Neural cell (in vitro differentiated cells): Measurements from ENCODE around the gene DNM3. TPM values are rescaled to one million over a fixed set of nuclear protein-coding genes. Genes with fewer than 3 reads are reported as not detected.

Experiments used
- H2AFZ ChIP-seq: fragments of 200-600, 300-800 bp; sonication (generic), shearing (Covaris generic); 2 replicates; pipeline ENCODE4 v1.6.0; 2014; ENCODE audit warnings: low read depth, mild to moderate bottlenecking, antibody characterized with exemption, low read length, moderate library complexity
- H3F3A ChIP-seq: fragments of 200-600 bp; shearing (Covaris generic); 2 replicates; pipeline ENCODE4 v1.6.1; 2016; ENCODE audit warnings: mild to moderate bottlenecking, moderate library complexity, mixed read lengths, antibody characterized with exemption, low read length; ENCODE audit not compliant: insufficient read depth, poor library complexity, severe bottlenecking
- H3K27ac ChIP-seq: fragments of 200-600, 300-800 bp; sonication (generic), shearing (Covaris generic); 2 replicates; pipeline ENCODE4 v1.5.1; 2014; ENCODE audit warnings: mild to moderate bottlenecking, low read length, moderate library complexity
- H3K27me3 ChIP-seq: fragments of 300-800, 200-600 bp; sonication (generic), shearing (Covaris generic); 2 replicates; pipeline ENCODE4 v1.6.0; 2014; ENCODE audit warnings: mild to moderate bottlenecking, low read depth, low read length, moderate library complexity; ENCODE audit not compliant: insufficient read depth
- H3K36me3 ChIP-seq: fragments of 300-800, 200-600 bp; sonication (generic), shearing (Covaris generic); 2 replicates; pipeline ENCODE4 v1.5.1; 2014; ENCODE audit warnings: mild to moderate bottlenecking, antibody characterized with exemption, low read length, moderate library complexity; ENCODE audit not compliant: insufficient read depth
- H3K4me2 ChIP-seq: fragments of 300-800, 200-600 bp; sonication (generic), shearing (Covaris generic); 2 replicates; pipeline ENCODE4 v1.6.0; 2014; ENCODE audit warnings: mild to moderate bottlenecking, low read length
- H3K4me3 ChIP-seq: fragments of 300-800, 200-600 bp; sonication (generic), shearing (Covaris generic); 2 replicates; pipeline ENCODE4 v1.5.1; 2014; ENCODE audit warnings: mild to moderate bottlenecking, low read length, moderate library complexity
- H3K79me2 ChIP-seq: fragments of 200-600 bp; shearing (Covaris generic); replicated peaks from 2 replicates; pipeline ENCODE4 v1.6.0; 2014; ENCODE audit warnings: mild to moderate bottlenecking, low read length, moderate library complexity; ENCODE audit not compliant: insufficient read depth
- H3K9ac ChIP-seq: fragments of 300-800, 200-600 bp; sonication (generic), shearing (Covaris generic); 2 replicates; pipeline ENCODE4 v1.6.1; 2016; ENCODE audit warnings: mild to moderate bottlenecking, low read length, mixed read lengths
- H3K9me2 ChIP-seq: fragments of 200-600 bp; shearing (Covaris generic); 2 replicates; pipeline ENCODE4 v1.6.1; 2016; ENCODE audit warnings: mild to moderate bottlenecking, low read length, mixed read lengths; ENCODE audit not compliant: insufficient read depth
- H3K9me3 ChIP-seq: fragments of 200-600, 300-800 bp; sonication (generic), shearing (Covaris generic); 2 replicates; pipeline ENCODE4 v1.6.1; 2016; ENCODE audit warnings: mild to moderate bottlenecking, mixed run types, low read length, moderate library complexity, mixed read lengths
- H4K20me1 ChIP-seq: fragments of 200-600 bp; shearing (Covaris generic); 2 replicates; pipeline ENCODE4 v1.6.1; 2016; ENCODE audit warnings: mild to moderate bottlenecking, mixed run types; ENCODE audit not compliant: insufficient read depth
- CTCF ChIP-seq: fragments of 450-650 bp; IDR thresholded peaks from 2 replicates; pipeline ENCODE4 v1.5.1; 2014; ENCODE audit warnings: antibody characterized with exemption, mild to moderate bottlenecking, moderate library complexity; ENCODE audit not compliant: poor library complexity, severe bottlenecking
- EP300 ChIP-seq: fragments of 450-650 bp; conservative IDR thresholded peaks from 2 replicates; pipeline ENCODE4 v1.6.1; 2014; ENCODE audit warnings: antibody characterized with exemption, mild to moderate bottlenecking, moderate library complexity; ENCODE audit not compliant: poor library complexity, severe bottlenecking
- EZH2 ChIP-seq: fragments of 200-600, 300-800 bp; shearing (Covaris generic), sonication (generic); IDR thresholded peaks from 2 replicates; pipeline ENCODE4 v1.6.1; 2014; ENCODE audit warnings: antibody characterized with exemption, low read length, borderline replicate concordance, mild to moderate bottlenecking; ENCODE audit not compliant: insufficient read depth, poor library complexity, severe bottlenecking
- MXI1 ChIP-seq: fragments of 450-650 bp; conservative IDR thresholded peaks from 2 replicates; pipeline ENCODE4 v1.6.1; 2014; ENCODE audit warnings: antibody characterized with exemption, mild to moderate bottlenecking; ENCODE audit not compliant: poor library complexity, severe bottlenecking
- POLR2AphosphoS5 ChIP-seq: IDR thresholded peaks from 2 replicates; pipeline ENCODE4 v1.6.1; 2012
- RAD21 ChIP-seq: fragments of 450-650 bp; conservative IDR thresholded peaks from 2 replicates; pipeline ENCODE4 v1.6.1; 2014; ENCODE audit warnings: antibody characterized with exemption, mild to moderate bottlenecking, moderate library complexity
- REST ChIP-seq: IDR thresholded peaks from 2 replicates; pipeline ENCODE4 v1.6.1; 2012; ENCODE audit warnings: borderline replicate concordance
- SMC3 ChIP-seq: fragments of 450-650 bp; conservative IDR thresholded peaks from 2 replicates; pipeline ENCODE4 v1.6.1; 2014; ENCODE audit warnings: antibody characterized with exemption, mild to moderate bottlenecking, moderate library complexity; ENCODE audit not compliant: poor library complexity
- TAF1 ChIP-seq: IDR thresholded peaks from 2 replicates; pipeline ENCODE4 v1.6.1; 2012; ENCODE audit warnings: low read depth
- polyA plus RNA-seq: library from polyadenylated mRNA; depleted of rRNA; stranded (reverse); fragments of >200 nt; gene quantifications from 2 replicates; pipeline ENCODE4 v1.2.3, GENCODE V29; 2014

DNM3 gene
- polyA plus RNA-seq, 1 donor from 2014 or later = 37.1 TPM

- Histone ChIP-seq H3K9me3 (no peaks in the 10 kb centered on the region), H3K9ac (no peak overlapping the region), H3K4me2 (no peak overlapping the region), H3K36me3 (no peaks in the 10 kb centered on the region), H3K27me3 (no peaks in the 10 kb centered on the region), H3K79me2 (no peaks in the 10 kb centered on the region), H3K4me3 (no peak overlapping the region), H2AFZ (no peak overlapping the region), H4K20me1 (no peaks in the 10 kb centered on the region), H3K9me2 (no peaks in the 10 kb centered on the region), H3F3A (no peaks in the 10 kb centered on the region), H3K27ac (no peak overlapping the region)
- TF ChIP-seq REST (no peak), RAD21 (no peak), TAF1 (no peak), CTCF (no peak), POLR2AphosphoS5 (no peak), MXI1 (no peak), SMC3 (no peak), EP300 (no peak), EZH2 (no peak)
These were observed 539.3 kb downstream of the DNM3 start for GRCh38 chr1:172380441-172381244.

- Histone ChIP-seq H3K9ac (no peak overlapping the region), H3K79me2 (no peaks in the 10 kb centered on the region), H3K9me3 (no peaks in the 10 kb centered on the region), H3K9me2 (no peaks in the 10 kb centered on the region), H3F3A (no peaks in the 10 kb centered on the region), H3K27ac (no peak overlapping the region), H2AFZ (no peak overlapping the region), H3K4me2 (no peak overlapping the region), H3K36me3 (no peaks in the 10 kb centered on the region), H4K20me1 (no peaks in the 10 kb centered on the region), H3K27me3 (no peaks in the 10 kb centered on the region), H3K4me3 (no peak overlapping the region)
- TF ChIP-seq EP300 (no peak), SMC3 (no peak), RAD21 (no peak), POLR2AphosphoS5 (no peak), CTCF (no peak)
These were observed 540.6 kb downstream of the DNM3 start for GRCh38 chr1:172381946-172382345.
